HG02610 (cell line): Measurements from ENCODE around the gene STAT4.

Experiments
- ATAC-seq: cut with Tn5 transposase; IDR thresholded peaks from one replicate; pipeline ENCODE4 v1.9.1; 2021; ENCODE audit warnings: mild to moderate bottlenecking, moderate library complexity; ENCODE audit not compliant: unreplicated experiment

STAT4 gene

DNA sequence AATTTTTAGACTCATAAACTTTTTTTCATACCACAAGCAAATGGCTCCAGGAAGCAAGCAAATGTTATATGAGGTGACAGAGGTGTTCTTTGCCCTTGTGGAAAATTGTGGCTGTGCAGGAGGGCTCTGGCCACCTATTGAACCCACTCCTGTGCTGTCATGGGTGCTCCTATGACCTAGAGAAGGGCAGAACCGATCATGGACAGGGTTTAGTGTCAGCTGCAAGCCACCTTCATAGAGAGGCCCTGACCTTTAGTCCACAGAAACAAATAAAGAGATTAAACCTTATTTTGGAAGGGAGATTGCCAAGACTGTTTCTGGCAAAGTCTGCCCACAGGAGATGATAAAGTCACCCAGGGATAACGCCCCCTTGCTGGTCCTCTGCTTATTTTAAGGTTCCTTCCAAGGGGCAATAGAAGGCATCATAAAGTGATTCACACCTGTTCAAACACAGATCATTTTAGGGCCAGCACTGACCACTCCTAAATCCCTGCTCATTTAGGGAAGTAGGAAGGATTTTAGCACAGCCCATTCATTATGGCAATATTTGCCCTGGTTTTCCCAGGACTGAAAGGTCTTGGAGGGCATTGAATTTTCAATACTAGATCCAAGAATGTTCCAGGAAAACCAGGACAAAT is 26.1 kb upstream of the STAT4 start:
- ATAC-seq = no peak

DNA sequence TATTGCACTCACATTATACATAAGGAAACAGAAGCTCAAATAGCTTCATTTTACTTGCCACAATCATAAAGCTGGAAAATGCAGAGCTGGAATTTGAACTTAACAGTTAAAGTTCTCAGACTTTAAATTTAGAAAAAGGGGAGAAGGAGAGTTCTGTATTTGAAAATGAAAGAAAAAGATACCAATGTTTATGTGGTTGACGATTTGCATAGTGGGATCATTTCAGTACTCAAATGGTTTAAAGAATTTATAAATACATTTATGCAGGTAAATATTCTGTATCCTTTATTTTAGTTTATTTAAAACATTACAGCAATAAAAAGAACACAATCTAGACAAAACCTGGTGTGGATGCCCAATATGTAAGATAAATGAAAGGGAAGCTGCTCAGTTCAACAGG is 25.5 kb upstream of the STAT4 start:
- peak; percentile 51 for ATAC-seq

DNA sequence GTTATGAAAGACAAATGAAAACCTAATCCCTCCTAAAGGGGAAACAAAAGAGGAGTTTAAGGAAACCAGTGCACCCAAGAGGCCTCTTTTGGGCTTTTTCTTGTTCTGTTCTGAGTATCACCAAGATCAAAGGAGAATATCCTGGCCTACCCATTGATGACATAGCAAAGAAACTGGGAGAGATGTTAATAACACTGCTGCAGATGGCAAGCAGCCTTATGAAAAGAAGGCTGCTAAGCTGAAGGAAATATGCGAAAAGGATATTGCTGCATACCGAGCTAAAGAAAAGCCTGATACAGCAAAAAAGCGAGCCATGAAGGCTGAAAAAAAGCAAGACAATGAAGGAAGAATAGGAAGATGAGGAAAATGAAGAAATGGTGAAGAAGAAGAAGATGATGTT is 23.6 kb upstream of the STAT4 start:
- no peak for ATAC-seq

DNA sequence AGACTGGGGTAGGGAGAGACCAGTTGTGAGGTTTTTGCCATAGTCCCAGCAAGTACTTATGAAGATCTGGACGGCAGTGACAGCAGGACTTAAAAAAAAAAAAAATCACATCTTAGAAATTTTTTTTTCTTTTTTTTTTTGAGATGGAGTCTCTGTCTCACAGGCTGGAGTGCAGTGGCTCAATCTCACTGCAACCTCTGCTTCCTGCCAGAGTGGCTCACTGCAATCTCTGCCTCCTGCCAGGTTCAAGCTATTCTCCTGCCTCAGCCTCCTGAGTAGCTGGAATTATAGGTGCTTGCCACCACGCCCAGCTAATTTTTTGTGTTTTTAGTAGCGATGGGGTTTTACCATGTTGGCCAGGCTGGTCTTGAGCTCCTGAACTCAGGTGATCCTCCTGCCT is 22.4 kb upstream of the STAT4 start:
- ATAC-seq = no peak

DNA sequence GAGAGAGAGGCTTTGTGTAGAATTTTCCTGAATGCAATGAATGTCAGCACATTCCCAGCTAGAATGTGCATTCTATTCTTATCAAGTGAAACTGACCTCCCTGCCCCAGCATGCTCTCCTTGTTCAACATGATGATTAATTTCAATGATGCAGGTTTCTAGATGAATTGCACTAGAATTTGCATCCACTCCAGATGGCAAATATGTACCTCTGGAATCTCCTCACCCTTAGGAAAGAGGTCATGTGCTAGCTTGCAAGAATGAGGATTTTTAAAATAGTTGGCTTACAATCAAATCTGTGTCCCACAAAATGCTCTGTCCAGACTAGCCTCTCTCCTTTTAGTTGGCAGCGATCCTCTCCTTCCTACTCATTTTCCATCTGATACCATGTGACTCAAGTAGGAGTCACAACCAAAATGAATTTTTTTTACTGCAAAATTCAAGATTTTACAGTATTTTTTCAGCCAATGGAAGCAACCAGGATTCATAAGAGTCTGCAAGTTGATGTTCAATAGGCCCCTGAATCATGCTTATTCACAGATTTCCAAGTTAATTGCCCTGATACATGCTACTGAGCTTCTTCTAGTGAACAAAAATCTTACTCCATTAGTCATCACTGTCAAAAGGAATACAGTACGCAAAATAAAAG is 21.0 kb upstream of the STAT4 start:
- ATAC-seq = no peak

DNA sequence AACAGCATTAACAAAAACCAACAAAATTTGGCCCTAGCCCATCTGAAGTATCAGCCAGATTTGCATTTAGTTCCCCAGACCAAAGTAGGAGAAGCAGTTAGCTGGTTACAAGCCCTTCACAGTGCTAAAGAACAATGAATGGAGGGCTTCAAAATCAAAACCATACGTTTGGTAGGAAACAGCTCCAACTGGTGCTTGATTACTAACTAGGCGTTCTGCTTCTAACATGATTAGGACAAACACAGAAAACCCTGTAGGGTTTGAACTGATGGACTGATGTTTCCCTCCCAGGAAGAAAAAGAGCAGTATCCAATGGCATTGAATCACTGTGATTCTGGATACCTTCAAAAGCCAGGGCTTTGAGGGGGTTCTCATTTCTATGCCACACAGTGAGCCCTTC is 20.5 kb upstream of the STAT4 start:
- no peak for ATAC-seq

DNA sequence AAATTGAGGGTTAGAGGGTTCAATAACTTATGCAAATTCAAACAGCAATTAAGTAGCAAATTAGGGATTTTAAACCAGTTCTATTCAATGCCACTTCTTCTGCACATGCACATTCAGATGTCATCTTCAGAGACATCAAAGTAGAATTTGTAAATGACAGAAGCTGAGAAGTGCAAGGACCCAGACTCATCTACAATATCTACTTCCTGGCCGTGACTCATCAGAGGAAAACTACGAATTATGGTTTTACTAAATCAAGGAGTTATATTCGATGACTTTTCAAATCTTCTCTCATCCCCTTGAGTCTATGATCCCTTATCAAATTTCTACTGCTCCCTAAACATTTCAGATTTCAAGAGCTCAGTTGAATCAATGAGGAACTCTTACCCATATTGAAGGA is 20.0 kb upstream of the STAT4 start:
- ATAC-seq = no peak

DNA sequence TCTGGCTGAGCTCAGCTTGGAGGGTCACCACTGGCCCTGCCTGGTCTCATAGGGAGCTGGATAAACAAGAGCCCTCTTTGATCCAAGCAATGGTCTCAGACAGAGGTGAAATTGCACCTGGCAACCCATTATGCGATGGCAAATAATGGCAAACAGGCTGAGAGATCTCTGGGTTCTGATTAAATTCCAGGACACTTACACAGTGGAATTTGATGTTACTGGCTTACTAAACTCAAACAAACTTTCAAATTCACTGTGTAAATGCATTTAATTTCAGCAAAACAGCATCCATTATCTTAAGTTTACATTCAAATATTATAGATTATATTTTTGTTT is 19.5 kb upstream of the STAT4 start:
- no peak for ATAC-seq

DNA sequence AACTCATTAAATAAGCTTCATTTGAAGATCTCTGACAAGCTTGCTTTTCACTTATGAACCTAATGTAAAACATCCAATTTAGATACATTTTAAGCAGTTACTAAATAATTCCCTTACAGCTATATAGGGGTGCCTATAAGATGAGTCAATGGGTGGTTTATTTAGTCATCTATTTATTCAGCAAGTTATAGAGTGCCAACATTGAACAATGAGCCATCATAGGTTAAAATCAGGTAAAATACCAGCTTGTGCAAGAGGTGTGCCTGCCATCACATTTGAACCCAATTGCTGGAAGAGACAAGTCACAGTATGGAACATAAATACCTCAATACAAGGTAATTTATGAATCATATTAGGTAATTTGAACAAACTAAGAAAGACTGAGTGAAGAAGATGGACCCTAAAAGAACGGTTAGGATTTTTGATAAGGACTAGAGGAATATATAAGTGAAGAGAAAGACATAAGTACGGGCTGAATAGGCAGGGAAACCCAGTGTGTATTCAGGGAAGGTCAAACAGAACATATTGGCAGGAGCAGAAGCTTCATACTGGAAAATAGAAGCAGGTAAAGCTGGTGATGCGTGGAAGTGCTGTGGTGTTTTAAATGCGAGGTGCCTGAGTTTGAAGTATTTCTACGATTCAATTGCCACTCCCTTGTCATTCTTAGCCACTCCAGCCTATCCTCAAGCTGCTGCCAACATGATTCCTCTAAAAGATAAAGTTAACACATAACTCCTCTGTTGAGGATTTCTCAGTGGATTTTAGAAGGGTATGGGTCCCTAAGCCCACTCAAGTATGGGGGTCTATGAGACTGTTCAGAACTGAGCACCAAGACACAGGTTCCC is 18.9 kb upstream of the STAT4 start:
- ATAC-seq = no peak

DNA sequence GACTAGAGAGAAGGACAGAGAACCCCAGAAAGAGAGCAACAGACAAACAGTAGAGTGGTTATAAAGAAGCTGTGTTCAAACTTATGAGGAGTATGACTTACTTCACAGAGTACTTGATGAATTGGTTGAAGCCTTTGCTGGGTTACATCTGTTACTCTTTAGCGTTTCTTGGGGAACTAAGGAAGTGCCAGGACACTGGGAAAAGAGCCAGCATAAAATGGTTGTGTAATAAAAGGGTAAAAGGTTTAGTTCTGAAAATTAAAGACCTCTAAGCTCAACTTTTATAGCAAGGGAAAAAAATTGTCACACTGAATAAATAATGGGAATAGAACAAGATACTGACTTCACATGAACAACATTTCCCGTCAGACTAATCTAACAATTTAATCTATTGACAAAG is 17.0 kb upstream of the STAT4 start:
- ATAC-seq = no peak

DNA sequence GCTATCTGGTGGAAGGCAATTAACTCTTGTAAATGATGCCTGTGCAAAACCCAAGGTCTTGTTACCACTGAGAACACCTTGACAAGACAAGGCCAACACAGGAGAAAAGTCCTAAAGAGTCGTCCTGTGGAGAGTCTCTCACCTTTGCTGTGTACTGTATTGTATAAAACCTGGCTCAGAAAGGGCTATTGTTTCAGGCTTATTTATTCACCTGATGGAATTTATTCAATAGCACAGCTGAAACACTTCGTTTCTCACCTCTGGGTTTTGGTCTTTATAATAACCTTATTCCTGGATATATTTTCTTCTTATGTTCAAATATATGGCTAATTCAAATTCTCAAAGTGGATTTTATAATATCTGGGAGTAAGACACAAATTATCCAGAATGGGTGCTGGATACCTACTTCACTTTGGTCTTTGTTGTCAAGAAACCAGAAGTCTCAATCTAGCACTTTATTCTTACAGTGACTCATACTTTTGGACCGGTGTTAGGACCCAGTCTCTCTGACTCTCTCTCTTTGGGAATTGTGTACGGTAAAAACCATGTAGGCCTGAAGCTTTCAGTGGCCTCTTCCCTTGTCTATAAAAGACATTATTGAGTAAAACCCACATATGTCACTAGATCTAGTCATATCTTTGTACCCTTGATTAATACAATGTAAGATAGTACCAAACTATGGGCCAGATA is 16.1 kb upstream of the STAT4 start:
- no peak for ATAC-seq

DNA sequence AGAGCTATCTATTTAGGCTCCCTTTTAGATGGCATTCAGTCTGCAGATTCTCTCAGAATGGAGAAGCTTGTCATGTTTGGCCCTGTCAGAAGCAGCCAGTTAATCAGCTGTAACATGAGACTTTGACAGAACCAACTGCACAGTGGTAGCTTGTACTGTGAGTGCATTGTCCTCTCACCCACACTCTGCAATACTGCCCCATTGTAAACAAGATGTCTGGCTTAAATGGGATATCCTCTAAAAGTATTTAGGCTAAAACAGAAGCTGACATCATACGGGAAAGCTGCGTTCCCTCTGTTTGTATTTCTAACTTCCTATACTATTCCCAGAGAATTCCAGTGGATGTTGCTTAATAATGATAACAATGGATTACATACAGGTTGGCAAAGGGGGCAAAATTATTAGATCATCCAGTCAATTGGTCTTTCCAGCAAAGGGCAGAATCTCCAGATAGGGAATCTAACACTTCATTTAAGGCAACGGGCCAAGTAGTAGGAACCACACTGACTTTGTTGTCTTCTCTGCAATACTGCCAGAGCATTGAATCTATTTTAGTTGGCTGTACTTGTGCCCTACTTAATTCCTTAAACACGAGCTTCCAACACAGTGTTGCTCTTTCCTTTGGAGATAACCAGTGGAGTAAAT is 15.4 kb upstream of the STAT4 start:
- no peak for ATAC-seq

DNA sequence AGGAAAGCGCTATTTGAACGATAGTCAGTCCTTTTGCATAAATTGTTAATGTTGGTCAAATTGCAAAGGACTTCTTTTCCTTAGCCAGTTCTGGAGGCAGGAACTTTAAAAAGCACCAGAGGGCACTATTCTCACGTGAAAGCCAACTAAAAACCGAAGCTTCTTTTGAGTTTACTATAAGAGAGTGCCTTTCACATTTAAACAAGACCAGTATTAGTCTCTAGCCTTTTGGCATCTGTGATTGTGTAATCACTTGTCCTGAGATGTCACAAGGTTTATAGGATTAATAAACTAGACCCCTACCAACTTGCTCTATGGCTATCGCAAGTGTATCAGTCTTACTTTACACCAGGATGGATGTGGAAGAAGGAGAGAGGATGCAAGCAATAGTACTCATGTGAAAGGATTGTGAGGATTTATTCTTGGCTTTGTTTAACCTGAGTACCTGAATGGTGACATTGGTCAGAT is 14.4 kb upstream of the STAT4 start:
- ATAC-seq = peak; percentile 77

DNA sequence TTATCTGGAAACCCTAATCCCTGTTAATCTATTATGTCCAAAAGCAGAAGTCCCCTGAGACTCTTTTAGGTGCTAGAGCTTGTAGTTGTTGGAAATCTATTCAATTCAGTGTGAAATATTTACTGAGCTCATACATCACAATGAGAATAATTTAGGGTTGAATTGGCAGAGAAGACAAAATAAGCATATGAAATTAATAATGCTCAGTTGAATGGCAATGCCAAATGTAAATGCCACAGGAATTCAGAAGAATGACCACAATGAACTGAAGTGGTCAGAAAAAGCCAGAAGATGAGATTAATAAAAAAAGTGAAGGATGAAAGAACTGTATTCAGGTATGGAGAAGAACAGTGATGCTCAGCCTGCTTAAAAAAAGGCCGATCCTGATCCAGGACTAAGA is 8.0 kb upstream of the STAT4 start:
- no peak for ATAC-seq

DNA sequence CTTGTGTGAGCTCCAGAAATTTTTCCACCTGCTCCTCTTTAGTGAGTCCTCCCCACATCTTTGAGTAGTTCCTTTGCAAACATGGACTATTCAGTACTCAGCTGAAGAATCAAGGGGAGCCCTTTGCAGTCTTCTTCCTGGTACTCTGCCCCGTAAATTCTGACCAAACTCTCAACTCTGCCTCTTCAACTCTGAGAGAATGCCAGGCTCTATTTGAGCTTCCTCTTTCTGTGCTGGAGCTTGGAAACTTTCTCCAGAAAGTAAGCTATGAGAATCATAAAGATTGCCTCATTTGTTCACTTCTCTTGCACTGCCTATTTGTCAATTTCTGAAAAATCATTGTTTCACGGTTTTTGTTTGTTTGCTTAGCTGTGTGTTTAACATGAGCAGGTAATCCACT is 7.4 kb upstream of the STAT4 start:
- no peak for ATAC-seq

DNA sequence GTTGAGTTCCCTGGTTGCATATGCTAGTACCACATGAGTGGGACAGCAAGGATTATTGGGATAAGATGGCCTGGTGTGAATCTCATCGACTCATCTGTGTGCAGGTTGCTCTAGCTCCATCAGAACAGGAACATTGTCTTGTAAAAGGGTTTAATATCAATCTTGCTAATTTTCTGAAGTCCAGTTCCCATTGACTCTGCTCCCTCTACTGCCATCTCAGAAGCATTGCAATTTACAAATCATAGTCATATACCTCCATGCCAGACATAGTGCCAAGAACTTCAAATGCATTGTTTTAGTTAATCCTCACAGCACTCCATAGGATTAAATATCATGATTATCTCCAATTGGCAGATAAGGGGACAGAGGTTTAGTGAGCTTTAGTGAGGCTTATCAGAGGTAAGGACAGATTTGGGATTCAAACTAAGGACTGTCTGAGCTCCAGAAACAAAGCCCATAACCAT is 4.8 kb upstream of the STAT4 start:
- ATAC-seq = peak; percentile 49

DNA sequence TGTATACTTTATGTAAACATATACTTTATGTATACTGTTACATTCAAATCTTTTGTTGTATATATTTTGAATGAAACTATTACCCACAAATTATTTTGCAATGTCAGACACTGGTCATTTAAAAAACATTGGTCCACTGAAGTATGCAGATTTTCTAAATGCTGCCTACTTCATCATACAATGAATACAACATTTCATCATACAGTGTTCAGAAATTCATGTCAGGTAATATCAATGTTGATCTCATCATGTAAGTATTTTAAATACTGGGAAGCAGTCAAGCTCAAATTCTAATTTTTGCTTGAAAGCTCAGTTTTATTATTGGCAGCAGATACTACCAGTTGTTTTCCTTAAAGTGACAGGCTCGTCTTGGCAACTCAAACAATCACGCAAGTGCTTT is 2.9 kb upstream of the STAT4 start:
- no peak for ATAC-seq

DNA sequence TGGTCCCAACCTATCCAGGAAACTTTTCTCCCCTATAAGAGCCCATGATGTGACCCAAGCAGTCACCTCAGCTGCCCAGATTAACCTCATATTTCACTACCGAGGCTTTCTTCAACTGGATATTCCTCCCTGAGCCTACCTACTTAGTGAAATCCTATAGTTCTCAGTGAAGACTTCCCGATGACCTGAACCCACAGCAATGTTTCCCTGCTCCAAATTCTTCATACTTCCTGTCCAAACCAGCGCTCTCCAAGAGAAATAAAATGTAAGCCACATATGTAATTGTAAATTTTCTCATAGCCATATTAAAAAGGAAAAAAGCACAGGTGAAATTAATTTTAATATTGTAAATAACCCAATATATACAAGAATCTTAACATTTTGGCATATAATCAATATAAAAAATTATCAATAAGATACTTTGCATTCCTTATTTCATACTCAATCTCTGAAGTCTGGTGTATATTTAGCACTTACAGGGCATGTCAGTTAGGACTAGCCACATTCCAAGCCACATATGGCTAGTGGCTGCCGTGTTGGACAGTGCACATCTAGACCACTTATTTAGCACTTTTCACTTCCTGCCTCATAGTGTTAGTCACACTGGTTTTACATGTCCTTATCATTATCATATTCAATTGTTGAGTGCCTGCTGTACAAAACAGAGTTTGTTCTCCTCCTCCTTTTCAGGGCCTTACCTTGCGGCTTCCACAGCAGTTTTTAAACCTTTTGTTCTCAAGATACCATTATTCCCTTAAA is 1.9 kb upstream of the STAT4 start:
- ATAC-seq = peak; percentile 27

DNA sequence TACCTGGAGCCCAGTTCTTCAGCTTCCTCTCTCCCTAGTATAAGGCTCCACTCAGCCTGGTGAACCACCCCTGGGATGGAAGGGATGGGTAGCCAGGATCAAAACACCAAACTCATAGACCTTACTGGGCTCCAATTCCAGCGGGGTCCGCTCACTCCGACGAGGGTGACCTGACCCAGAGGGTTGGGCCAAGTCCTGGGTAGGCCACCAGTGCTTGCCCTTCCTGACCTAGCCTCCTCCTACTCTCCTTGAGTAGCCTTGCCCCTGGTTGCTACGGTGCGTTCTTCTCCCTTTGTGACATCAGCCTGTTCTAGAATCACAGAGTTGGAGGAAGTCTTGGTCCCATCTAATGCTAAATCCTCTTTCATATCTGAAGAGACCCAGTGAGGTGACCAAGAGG is 537 bp upstream of the STAT4 start:
- peak; percentile 1 for ATAC-seq

DNA sequence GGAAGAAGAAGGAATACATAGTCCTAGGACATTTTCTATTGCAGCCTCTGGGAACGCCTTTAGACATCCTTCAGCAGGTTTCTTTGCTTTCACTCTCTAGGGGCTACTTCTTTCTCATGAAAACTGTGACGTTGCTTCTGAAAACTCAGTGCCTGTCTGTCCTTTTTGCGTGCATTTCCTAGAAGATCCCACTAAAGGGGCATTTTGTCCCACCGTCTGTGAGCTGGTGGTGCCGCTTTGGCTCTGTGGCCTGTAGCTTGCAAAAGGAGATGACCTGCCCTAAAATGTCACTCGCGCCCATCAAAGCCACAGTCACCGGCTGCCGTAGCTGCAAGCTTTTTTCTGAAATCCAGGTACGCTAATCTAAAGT is 579 bp downstream of the STAT4 start:
- ATAC-seq = peak; percentile 31
